GM21360 (cell line): ENCODE measurements around the gene PRKN.
"Not testable (repeated sequence)": the region's sequence is repeated elsewhere in the genome, so short reads cannot be mapped to it uniquely, and the experiment has no call there.

Experiments
- ATAC-seq: cut with Tn5 transposase; IDR thresholded peaks from one replicate; pipeline ENCODE4 v1.9.1; 2021; ENCODE audit warnings: mild to moderate bottlenecking, moderate library complexity; ENCODE audit not compliant: unreplicated experiment

PRKN gene

DNA sequence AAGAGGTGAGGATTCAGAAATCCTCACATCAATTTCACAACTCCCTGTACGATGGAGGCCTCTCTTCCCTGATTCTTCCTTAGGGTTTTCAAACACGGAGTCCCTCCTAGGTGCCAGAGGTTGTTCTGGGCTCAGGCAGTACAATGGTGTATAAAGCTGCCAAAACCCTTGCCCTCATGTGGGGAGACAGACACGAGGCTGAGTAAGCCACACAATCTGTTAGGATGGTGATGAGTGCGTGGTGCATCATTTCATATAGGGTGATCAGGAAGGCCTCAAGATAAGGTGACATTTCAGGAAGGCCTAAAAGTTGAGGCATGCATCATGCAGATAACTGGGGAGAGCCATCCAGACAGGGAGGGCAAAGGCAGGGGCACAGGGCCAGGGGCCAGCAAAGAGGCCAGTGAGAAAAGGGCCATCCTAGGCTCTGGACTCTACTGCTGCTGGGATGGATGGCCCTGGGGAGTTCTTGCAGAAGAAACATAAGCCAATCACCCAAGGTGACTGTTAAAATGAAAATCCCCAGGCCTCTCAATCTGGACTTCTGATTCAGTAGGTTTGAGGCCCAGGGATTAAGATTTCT, 186.5 kb downstream of the PRKN start:
- no peak for ATAC-seq

DNA sequence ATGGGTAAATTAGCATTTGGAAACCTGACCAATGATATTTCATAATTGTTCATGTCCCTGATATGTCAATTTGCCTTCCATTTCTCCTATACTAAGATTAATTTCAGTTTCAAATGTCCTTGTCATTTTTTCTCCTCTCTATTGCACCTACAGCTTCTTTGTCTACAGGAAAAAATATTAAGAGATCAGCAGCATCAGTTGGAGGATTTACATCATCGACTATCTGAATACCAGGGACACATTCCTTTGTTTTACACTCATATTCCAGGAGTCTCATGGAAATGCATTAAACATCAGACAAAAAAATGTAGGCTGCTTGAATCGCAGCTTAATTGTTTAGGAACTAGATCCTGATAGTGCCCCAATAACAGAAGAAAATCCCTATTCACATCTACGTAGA, 188.2 kb downstream of the PRKN start:
- no peak for ATAC-seq

DNA sequence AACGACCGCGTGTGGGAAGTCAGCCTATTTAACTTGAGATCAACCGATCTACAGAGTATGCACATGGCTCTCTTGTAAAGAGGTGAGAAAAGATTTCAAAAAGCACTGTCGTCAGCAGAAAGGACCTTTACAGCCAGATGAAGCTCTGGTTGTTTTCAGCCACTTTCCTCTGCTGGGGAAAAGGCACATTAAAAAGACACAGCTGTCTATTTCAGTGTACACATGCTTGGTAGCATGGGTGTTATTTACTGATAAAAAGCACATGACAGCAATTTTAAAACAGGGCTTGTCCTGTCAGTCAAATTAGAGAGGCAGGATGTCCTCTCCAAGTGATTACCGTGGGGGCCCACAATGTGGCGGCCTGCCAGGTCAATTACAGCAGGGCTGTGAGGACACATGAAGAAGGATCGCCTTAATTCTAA, 188.9 kb downstream of the PRKN start:
- no peak for ATAC-seq

DNA sequence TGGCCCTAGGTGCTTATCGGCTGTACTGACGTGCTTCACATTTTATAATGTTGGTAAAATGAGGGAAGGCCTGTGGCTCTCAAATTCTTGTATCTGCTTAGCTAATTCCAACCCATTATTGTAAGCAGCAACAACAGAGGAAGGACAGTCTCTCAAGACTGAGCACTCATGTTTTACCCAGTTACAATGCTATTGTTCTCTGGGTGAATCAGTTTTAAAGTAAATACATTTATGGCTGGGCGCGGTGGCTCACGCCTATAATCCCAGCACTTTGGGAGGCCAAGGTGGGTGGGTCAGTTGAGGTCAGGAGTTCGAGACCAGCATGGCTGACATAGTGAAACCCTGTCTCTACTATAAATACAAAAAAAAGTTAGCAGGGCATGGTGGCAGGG, 194.6 kb downstream of the PRKN start:
- no peak for ATAC-seq

DNA sequence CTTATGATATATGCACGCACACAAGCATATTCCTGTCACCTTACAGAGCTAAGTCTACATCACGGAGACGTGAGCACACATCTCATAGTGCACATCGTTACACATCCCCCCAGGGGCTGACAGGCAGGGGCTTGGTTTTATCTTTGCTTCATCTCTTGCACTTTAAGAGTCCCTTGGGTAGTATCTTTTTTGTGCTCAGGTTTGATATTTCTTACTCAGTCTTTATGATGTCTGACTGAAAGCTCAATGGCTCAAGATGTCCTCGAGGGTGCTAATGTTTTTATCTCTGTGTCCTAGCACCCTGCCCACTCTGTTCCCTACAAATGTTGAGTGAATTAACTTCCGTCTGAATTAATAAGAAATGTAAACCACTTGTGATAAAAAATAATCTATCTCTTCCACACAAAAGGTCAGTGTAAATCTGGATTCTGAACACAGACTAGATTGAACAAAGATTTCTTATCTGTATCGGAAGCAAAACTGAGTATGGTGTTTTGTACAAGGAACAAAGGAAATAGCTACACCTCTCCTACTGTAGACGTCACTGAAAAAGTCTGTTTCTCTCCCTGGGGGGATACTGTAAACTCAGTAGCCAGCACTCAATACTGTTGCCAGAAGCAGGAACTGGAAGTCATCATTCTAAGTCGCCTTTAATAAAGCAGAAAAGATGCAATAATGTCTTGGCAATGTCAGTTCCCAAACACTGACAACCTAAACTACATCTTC, 195.1 kb downstream of the PRKN start:
- ATAC-seq: no peak

DNA sequence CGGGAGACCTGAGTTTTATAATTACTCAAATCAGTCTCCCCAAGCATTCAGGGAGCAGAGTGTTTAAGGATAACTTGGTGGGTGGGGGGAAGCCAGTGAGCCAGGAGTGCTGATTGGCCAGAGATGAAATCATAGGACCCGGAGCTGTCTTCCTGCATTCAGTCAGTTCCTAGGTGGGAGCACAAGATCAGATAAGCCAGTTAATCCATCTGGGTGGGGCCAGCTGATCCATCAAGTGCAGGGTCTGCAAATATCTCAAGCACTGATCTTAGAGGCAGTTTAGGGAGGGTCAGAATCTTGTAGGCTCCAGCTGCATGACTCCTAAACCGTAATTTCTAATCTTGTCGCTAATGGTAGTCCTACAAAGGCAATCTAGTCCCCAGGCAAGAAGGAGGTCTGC, 196.2 kb downstream of the PRKN start:
- ATAC-seq: not testable (repeated sequence)

DNA sequence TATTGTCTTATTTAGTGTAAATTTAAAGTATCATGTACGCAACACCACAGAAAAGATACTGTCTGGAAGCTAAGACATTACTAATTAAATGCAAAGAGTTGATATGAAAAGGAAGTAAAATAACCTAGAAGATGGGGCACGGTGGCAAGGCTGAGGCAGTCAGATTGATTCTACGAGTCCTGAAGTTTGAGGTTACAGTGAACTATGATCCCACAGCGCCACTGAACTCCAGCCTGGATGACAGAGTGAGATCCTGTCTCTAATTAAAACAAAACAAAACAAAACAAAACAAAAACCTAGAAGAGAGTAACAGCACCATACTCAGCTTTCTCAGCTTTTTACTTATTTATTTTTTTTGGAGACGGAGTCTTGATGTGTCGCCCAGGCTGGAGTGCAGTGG, 199.0 kb downstream of the PRKN start:
- ATAC-seq: no peak

DNA sequence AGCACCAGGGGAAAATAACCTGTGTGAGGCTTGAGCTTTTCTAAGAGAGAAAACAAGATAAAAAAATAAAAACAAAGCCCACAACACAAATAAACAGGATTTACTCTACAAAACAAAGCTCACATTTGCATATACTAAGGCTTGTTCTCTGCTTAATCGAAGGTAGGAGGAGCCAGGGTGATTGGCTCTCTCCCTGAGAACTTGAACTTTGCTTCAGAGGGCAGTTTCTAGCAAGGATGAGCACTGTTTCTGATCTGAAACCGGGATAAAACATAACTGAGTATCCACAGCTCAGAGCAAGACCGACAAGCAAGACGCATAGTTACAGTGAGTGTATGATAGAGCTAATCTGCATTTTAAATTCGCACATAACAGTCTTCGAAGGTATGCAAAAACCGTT, 200.6 kb downstream of the PRKN start:
- ATAC-seq: no peak

DNA sequence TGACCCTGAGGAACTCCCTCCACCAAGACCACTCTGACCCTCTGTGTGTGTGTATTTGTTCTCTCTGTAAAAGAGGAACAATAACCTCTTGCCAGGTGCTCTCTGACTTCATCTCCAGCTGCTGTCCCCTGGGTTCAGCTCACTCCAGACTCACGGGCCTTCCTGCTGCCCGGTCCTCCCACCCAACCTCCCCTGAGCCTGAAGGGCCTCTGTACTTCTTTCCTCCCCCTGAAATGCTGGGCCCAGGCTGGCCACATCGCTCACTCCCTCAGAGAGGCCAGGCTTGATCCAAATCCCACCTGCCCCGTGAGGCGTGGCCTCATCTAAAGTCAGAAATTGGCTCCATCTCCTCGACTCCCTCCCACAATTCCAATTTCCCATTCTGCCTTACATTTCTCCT, 202.4 kb downstream of the PRKN start:
- ATAC-seq: no peak

DNA sequence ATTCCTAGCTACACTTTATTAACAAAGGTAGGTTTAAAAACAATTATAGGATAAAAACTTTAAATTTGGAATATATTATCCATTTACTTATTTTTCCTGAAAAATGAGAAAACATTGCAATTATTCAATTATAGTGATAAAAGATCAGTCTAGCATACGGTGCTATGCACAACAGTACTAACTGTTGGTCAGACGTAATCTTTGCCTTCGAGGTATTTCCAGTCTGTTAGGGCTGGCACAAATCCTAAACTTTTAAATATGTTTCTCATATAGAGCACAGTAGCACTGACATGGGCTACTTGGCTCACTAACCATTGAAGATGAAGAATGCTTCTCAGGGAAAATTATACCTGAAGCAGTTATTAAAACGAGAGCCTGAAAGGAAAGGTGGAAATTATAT, 214.8 kb downstream of the PRKN start:
- no peak for ATAC-seq

DNA sequence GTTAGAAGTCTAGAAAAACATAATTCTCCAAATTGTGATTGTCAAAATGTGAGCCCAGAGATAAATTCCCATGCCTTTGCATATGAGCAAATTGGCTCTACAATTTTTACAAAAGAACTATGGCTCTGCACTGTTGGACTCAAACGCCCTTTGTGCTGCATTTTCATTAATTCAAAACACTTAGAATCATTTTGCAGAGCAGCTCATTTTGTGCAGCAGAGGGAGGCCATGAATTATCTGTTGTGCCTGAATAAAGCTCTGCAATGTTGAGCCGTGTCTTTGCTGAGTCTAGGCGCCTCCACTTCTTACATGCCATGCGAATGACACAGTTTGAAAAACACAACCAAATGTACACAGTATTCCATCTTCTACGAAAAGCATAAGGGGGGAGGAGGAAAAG, 230.2 kb downstream of the PRKN start:
- ATAC-seq: no peak

DNA sequence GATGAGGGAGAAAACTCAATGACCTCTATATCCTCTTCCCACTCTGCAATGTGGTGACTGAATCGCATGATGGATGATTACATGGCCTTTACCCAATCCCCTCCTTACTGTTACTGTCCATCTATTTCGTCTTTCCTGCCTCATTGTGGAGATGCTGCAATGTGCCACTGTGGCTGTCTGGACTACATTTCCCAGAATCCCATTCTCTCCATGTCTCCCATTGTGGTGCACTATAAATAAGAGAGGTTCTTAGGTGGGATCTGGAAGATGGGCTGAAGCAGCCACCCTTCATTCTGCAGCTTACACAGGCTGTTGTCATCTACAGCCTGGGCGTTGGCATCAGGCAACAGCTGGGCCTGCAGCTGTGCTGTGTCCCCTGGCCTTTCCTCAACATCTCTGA, 233.6 kb downstream of the PRKN start:
- no peak for ATAC-seq

DNA sequence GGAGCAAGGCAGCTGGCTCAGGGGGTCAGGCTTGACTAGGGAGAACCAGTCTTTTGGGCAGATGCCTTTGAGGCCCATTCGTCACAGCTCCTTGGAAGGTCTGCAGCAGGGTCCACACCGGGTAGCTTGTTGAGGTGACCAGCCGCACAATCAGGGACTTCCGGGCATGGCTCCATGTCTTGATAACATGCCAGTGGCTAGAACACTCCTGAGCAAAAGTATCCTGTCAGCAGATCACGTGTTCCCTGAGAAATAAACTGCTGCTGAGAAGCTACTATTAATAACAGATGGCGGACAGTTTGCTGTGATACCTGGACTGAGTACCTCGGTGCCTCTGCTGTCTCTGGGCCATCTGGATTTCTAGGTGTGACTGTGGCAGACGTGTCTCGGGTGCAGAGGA, 235.9 kb downstream of the PRKN start:
- ATAC-seq: no peak

DNA sequence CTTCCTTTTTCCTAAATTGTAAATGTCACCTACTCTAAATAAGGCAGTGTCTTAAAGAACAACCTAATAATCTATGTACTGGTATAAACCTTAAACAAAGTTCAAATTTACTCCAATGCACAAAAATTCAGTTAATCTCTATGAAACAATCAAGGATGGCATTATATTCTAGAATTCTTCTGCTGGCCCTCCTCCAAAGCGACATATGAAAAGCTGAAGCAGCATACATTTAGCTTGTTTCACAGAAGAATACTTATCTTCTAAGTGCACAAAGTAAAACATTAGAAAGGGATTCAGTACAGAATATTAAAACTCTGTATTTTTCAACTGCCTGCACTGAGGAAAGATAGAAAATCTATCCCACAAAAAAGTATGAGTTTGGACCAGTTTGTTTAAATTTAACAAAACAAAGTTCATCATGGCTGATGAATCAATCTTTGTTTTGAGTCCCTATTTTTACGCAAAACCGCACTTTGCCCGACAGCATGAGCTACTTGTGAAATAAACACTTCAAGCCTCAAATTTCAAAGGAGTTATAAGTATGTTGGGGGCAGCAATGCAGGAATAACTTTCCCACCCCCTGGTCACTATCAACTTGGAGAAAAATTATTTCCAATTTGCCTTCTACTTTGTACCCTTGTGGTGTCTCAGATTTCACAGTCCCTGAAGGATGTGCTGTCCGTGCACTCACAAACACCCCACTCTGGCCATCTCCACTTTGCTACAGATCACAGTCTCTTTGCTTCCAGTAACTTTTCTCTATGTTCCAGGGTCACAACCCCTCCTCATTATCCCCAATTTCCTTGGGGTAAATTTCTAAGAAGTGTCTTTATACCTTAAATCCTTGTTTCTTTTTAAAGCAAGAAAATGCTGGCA, 238.2 kb downstream of the PRKN start:
- ATAC-seq: no peak

DNA sequence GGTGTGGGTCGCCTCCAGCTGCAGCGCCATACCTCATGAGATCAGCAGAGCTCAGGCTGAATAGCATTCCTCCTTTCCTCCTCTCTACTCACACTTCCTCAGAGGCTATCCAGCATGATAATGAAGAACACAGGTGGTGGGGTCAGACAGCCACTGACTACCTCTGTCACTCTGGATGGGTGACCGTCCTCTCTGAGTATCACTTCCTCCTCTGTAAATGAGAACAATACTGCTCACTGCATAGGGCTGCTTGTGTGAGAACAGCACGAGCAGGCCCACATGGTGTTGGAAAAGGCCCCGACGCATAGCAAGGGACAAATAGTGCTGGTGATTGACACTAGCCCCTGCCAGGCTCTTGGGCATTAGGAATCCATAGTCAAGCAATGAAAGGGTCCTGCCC, 239.1 kb downstream of the PRKN start:
- no peak for ATAC-seq

DNA sequence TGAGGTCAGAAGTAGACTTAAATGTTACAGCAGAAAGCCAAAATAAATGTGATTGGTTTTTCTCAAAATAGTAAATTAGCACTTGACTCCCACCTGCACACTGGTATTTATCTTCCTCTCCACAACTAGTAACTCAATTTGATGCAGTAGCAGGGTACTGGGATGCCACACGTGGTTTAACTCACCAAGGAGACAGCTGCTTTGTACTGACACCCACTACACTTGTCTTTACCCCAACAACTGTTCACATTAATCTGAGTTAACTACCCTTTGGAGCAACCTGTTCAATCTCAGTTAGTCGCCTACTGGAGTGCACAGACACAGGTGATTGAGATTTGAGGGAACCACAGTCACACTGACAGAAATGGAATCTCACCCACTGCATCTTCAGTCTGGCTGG, 242.1 kb downstream of the PRKN start:
- no peak for ATAC-seq

DNA sequence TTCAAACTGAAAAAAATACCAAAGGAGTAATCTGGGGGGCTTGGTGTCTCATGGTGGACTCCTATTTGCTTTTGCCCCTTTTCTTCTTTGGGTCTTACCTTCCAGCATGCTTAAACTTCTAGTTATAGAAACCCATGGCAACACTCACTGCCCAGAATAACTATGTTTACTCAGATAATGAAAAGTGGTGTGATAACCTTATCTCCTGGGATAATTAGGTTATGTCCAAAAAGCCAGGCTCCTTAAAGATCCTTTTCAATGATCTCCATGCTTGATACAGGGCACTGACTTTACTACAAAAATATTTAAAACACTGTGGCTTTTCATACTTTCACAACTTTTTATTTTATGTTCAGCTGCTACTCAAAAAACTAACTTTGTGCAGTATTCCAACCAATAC, 245.6 kb downstream of the PRKN start:
- no peak for ATAC-seq

DNA sequence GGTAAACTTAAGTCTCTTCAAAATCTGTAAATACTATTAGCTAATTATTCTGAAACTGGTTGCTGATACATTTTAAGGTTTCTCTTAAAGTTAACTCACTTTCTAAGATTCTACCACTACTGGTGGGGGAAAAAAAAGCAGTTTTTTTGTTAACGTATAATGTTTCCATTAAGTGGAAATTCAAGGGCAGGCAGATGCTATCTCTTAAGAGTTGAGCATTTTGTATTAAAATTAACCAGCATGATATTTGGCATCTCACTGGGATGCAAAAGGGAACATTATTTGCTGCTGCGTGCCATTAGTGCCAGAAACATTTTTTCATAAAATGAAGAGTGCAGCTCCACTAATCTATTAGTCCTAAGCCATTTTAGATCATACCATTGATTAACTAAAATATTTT, 246.2 kb downstream of the PRKN start:
- no peak for ATAC-seq

DNA sequence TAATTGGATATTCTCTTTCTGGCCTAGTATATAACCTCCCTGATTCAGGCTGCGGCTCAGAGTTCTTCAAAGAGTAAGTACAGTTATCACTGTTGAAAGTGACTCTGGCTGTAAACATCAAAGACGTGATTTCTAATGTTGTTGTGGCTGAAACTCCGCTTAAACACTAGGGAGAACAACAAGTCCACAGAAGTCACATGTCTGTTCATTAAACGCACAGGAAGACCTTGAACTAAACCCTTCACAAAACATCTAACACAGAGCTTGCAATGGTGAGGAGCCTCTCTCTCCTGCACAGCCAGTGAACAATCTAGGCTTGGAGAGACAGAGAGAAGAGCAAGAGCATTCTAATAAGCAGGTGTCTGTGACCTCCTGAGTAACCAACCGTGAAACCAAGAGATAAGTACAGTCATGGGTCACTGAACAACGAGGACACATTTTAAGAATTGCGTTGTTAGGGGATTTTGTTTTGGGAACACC, 249.3 kb downstream of the PRKN start:
- ATAC-seq: no peak

DNA sequence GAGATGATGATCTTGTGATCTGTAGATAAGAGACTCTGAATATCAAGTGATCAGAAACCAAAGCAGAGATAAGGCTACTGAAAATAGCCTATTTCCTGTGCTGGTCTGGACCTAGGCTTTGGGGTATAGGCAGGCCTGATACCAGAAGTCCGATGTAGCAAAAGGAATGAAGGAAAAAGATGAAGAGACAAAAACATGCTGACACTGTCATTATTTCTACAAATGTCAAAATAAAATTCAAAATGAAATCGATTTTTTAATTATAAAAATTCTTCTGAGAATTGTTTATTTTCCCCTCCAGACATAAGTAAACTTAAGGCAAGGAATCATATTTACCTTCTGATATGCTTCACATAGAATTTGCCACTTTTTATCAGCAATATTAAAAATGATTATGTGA, 252.8 kb downstream of the PRKN start:
- no peak for ATAC-seq

DNA sequence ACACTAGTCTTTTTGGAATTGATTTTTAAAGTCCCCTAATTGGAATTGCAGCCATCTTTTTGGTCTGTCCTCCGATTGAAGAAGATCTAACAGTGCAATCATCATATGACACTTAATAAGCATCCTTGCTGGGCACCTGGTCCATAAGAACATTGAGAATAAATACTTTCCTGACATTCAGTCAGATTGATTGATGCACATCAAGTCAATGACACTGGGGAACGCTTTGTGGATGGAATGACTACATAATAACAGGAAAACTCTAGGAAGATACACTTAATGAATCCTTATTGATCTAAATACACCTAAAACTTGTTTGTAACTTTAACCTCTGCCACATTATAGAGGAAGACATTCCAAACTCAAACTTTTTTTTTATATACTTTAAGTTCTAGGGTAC, 255.7 kb downstream of the PRKN start:
- no peak for ATAC-seq

DNA sequence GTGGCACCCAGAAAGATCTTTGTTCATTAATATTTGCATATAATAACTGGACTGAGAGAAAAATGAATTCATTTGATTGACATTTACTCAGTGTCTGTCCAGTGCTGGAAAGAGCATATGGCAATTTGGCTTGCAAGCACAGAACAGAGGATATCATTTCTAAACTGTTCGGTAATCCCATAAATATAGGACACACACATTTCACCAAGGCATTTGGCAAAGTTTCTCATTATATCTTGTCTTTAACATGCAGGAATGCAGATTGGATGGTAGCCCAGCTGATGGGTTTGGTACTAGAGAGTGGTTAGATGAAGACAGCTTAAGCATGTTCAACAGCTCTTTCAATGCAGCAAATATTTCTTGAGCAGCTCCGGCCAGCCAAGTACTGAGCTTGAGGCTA, 259.2 kb downstream of the PRKN start:
- no peak for ATAC-seq
